H1 (cell line): ENCODE measurements around the gene PITX1. TPM values are rescaled to one million over a fixed set of nuclear protein-coding genes. Genes with fewer than 3 reads are reported as not detected.

Experiments
- CTCF ChIA-PET: fragments of 300-600 bp; sonication (Branson Sonifier 250); formaldehyde crosslinking; loops from one replicate; lab custom pipeline; 2021; ENCODE audit not compliant: partially characterized antibody; lab: Charles Lee
- POLR2A ChIA-PET: fragments of 300-600 bp; sonication (Branson Sonifier 250); formaldehyde crosslinking; loops from one replicate; lab custom pipeline; 2021; ENCODE audit warnings: inconsistent platforms; ENCODE audit not compliant: partially characterized antibody; lab: Charles Lee
- DNase-seq, 2 experiments: peaks; one replicate each; pipeline versions ENCODE4 v3.0.0 to v3.0.0-alpha.2; 2010 to 2022; ENCODE audit warnings: low spot score in 2 of 2, low read depth in 1 of 2, mixed read lengths in 1 of 2
- FAIRE-seq: peaks from 2 replicates; lab custom pipeline; 2011; peaks lifted over from hg19 to GRCh38; lab: Jason Lieb, UNC
- H2AFZ ChIP-seq: 2 replicates; pipeline ENCODE4 v1.8.1; 2012; ENCODE audit warnings: low read length, inconsistent platforms
- H2AK5ac ChIP-seq: 2 replicates; pipeline ENCODE4 v1.6.1; 2013; ENCODE audit warnings: low read depth, low read length
- H2BK120ac ChIP-seq: replicated peaks from 2 replicates; pipeline ENCODE3; 2013; ENCODE audit warnings: low read depth, low read length, inconsistent platforms
- H2BK12ac ChIP-seq: 2 replicates; pipeline ENCODE4 v1.6.1; 2013; ENCODE audit warnings: low read depth, low read length
- H2BK15ac ChIP-seq: 2 replicates; pipeline ENCODE4 v1.6.1; 2013; ENCODE audit warnings: low read length
- H2BK20ac ChIP-seq: 2 replicates; pipeline ENCODE4 v1.6.1; 2013; ENCODE audit warnings: low read length
- H2BK5ac ChIP-seq: 2 replicates; pipeline ENCODE4 v1.6.1; 2013; ENCODE audit warnings: low read depth, low read length
- H3K14ac ChIP-seq: 2 replicates; pipeline ENCODE4 v1.6.1; 2013; ENCODE audit warnings: inconsistent platforms; ENCODE audit not compliant: insufficient read length
- H3K18ac ChIP-seq: 2 replicates; pipeline ENCODE4 v1.6.1; 2013; ENCODE audit warnings: low read length; ENCODE audit errors: extremely low read depth
- H3K23ac ChIP-seq: 2 replicates; pipeline ENCODE4 v1.6.1; 2013; ENCODE audit warnings: inconsistent platforms; ENCODE audit not compliant: insufficient read length
- H3K23me2 ChIP-seq: 2 replicates; pipeline ENCODE4 v1.6.1; 2013; ENCODE audit warnings: low read depth, low read length
- H3K27ac ChIP-seq: 2 replicates; pipeline ENCODE4 v1.6.1; 2011; ENCODE audit warnings: low read depth, low read length, inconsistent platforms
- H3K27me3 ChIP-seq, 4 experiments: replicated peaks in 1 of 4; 1 replicate in 1 of 4; 2 replicates in 3 of 4; pipeline versions ENCODE4 v1.6.1 to v1.8.1; 2011 to 2013; ENCODE audit warnings: low read length in 3 of 4, mild to moderate bottlenecking in 3 of 4, inconsistent platforms in 2 of 4, mixed read lengths in 2 of 4, moderate library complexity in 1 of 4; ENCODE audit not compliant: control insufficient read depth in 3 of 4, insufficient read depth in 3 of 4; ENCODE audit errors: extremely low read depth in 1 of 4
- H3K36me3 ChIP-seq, 4 experiments: 2 replicates each; pipeline versions ENCODE4 v1.6.1 to v1.8.1; 2011 to 2013; ENCODE audit warnings: mild to moderate bottlenecking in 4 of 4, low read length in 3 of 4, moderate library complexity in 2 of 4, control low read depth in 1 of 4, inconsistent platforms in 1 of 4; ENCODE audit not compliant: insufficient read depth in 4 of 4, control insufficient read depth in 2 of 4
- H3K4ac ChIP-seq: replicated peaks from 2 replicates; pipeline ENCODE3; 2013; ENCODE audit warnings: low read length, low read depth, mixed read lengths, inconsistent platforms; ENCODE audit not compliant: insufficient read length
- H3K4me1 ChIP-seq, 4 experiments: replicated peaks in 1 of 4; 1 replicate in 1 of 4; 2 replicates in 3 of 4; pipeline versions ENCODE4 v1.6.1 to v1.8.1; 2011 to 2013; ENCODE audit warnings: low read length in 3 of 4, inconsistent platforms in 2 of 4, mixed read lengths in 1 of 4; ENCODE audit not compliant: insufficient read depth in 4 of 4, control insufficient read depth in 3 of 4
- H3K4me2 ChIP-seq, 2 experiments: 2 replicates each; pipeline versions ENCODE4 v1.6.1 to v1.8.1; 2011 to 2013; ENCODE audit warnings: low read depth in 2 of 2, low read length in 2 of 2, control low read depth in 1 of 2, inconsistent platforms in 1 of 2, mild to moderate bottlenecking in 1 of 2; ENCODE audit not compliant: insufficient read depth in 1 of 2
- H3K4me3 ChIP-seq, 4 experiments: fragments of 200-600, 300-600 bp in 1 of 4; sonication (generic), shearing (Covaris generic), sonication (Bioruptor Twin) in 1 of 4; 2 replicates each; pipeline versions ENCODE4 v1.5.1 to v1.8.1; 2011 to 2016; ENCODE audit warnings: low read length in 4 of 4, low read depth in 3 of 4, control low read depth in 2 of 4, inconsistent platforms in 2 of 4, mild to moderate bottlenecking in 2 of 4, mixed read lengths in 1 of 4, moderate library complexity in 1 of 4; ENCODE audit not compliant: insufficient read depth in 2 of 4; ENCODE audit errors: extremely low read depth in 1 of 4
- H3K56ac ChIP-seq: replicated peaks from 2 replicates; pipeline ENCODE3; 2013; ENCODE audit warnings: low read depth, mild to moderate bottlenecking, mixed read lengths, low read length, inconsistent platforms; ENCODE audit not compliant: insufficient read length
- H3K79me1 ChIP-seq: 2 replicates; pipeline ENCODE4 v1.6.1; 2013; ENCODE audit warnings: low read depth, low read length, control low read depth
- H3K79me2 ChIP-seq, 2 experiments: 2 replicates each; pipeline versions ENCODE4 v1.6.1 to v1.8.1; 2012 to 2013; ENCODE audit warnings: low read length in 2 of 2, mild to moderate bottlenecking in 2 of 2, inconsistent platforms in 1 of 2; ENCODE audit not compliant: insufficient read depth in 2 of 2, control insufficient read depth in 1 of 2
- H3K9ac ChIP-seq, 4 experiments: replicated peaks in 1 of 4; 1 replicate in 1 of 4; 2 replicates in 3 of 4; pipeline versions ENCODE4 v1.6.1 to v1.8.1; 2011 to 2013; ENCODE audit warnings: low read depth in 3 of 4, low read length in 3 of 4, control low read depth in 2 of 4, mild to moderate bottlenecking in 2 of 4, moderate library complexity in 2 of 4, inconsistent platforms in 1 of 4; ENCODE audit errors: extremely low read depth in 1 of 4
- H3K9me3 ChIP-seq, 2 experiments: 2 replicates each; pipeline versions ENCODE4 v1.6.1 to v1.8.1; 2012 to 2013; ENCODE audit warnings: mild to moderate bottlenecking in 2 of 2, moderate library complexity in 2 of 2, control low read depth in 1 of 2, inconsistent platforms in 1 of 2, low read depth in 1 of 2, low read length in 1 of 2, mixed read lengths in 1 of 2; ENCODE audit not compliant: insufficient read depth in 2 of 2
- H4K20me1 ChIP-seq, 2 experiments: replicated peaks in 1 of 2; 2 replicates each; pipeline versions ENCODE3 to v1.8.1; 2011 to 2013; ENCODE audit warnings: inconsistent platforms in 2 of 2, low read length in 2 of 2, mild to moderate bottlenecking in 1 of 2; ENCODE audit not compliant: insufficient read depth in 2 of 2, control insufficient read depth in 1 of 2
- H4K5ac ChIP-seq: 2 replicates; pipeline ENCODE4 v1.6.1; 2013; ENCODE audit warnings: low read length, low read depth, mixed read lengths, inconsistent platforms; ENCODE audit not compliant: insufficient read length
- H4K8ac ChIP-seq: 2 replicates; pipeline ENCODE4 v1.8.0; 2013; ENCODE audit warnings: mild to moderate bottlenecking, moderate library complexity, low read length, inconsistent platforms; ENCODE audit not compliant: insufficient read depth; ENCODE audit errors: extremely low read depth
- H4K91ac ChIP-seq: replicated peaks from 2 replicates; pipeline ENCODE3; 2013; ENCODE audit warnings: low read length, mixed read lengths, inconsistent platforms; ENCODE audit not compliant: insufficient read length
- CBX8 ChIP-seq: fragments of 300-800, 300-1000 bp; sonication (generic); IDR thresholded peaks from 2 replicates; pipeline ENCODE4 v1.7.1; 2016; ENCODE audit warnings: low read depth, low read length, borderline replicate concordance
- EP300 ChIP-seq, 2 experiments: IDR thresholded peaks; 1 replicate in 1 of 2; 2 replicates in 1 of 2; pipeline ENCODE4 v1.6.1; 2011 to 2012; ENCODE audit warnings: low read depth in 2 of 2, low read length in 2 of 2, mild to moderate bottlenecking in 2 of 2, borderline replicate concordance in 1 of 2, inconsistent platforms in 1 of 2, moderate library complexity in 1 of 2
- GABPA ChIP-seq: IDR thresholded peaks from 2 replicates; pipeline ENCODE4 v1.6.1; 2011; ENCODE audit warnings: mild to moderate bottlenecking, low read length, moderate library complexity, borderline replicate concordance; ENCODE audit not compliant: insufficient read depth
- HDAC6 ChIP-seq: IDR thresholded peaks from one replicate; pipeline ENCODE4 v1.7.1; 2012; ENCODE audit warnings: low read depth, mild to moderate bottlenecking, inconsistent platforms, low read length, moderate library complexity
- PHF8 ChIP-seq: fragments of 200-600 bp; sonication (generic); conservative IDR thresholded peaks from 2 replicates; pipeline ENCODE4 v1.7.1; 2012; ENCODE audit warnings: low read depth, mild to moderate bottlenecking, inconsistent platforms, low read length, moderate library complexity
- SAP30 ChIP-seq: fragments of 300-600 bp; sonication (generic); IDR thresholded peaks from 2 replicates; pipeline ENCODE4 v1.7.1; 2012; ENCODE audit warnings: low read length, moderate library complexity, mild to moderate bottlenecking, inconsistent platforms; ENCODE audit not compliant: insufficient read depth, insufficient replicate concordance
- WGBS, 2 experiments: shearing (Covaris generic) in 1 of 2; methylation state at CpG; one replicate each; pipeline versions ENCODE4 v1.1.6 to v1.1.7; 2013 to 2015; ENCODE audit warnings: low lambda C conversion rate in 2 of 2, mixed read lengths in 2 of 2, inconsistent platforms in 1 of 2, low coverage in 1 of 2, missing lambda C conversion rate in 1 of 2; ENCODE audit not compliant: insufficient replicate concordance in 2 of 2, insufficient coverage in 1 of 2, insufficient read length in 1 of 2; ENCODE audit errors: extremely low coverage in 1 of 2, missing lambda C conversion rate in 1 of 2; 5-methylcytosine and 5-hydroxymethylcytosine counted together
- polyA plus RNA-seq, 7 experiments: library from polyadenylated mRNA; depleted of rRNA in 3 of 7; stranded (reverse) in 5 of 7; unstranded in 2 of 7; fragments of >200 nt in 5 of 7; fragments of 200-250 nt in 2 of 7; gene quantifications; 1 replicate in 5 of 7; 2 replicates in 1 of 7; 4 replicates in 1 of 7; pipeline versions ENCODE4 v1.2.1 to v1.2.3, GENCODE V29; 2011 to 2013; ENCODE audit warnings: missing spikeins in 2 of 7, mixed read lengths in 2 of 7
- total RNA-seq: library from RNA; stranded (reverse); fragmentation: NEBNext Ultra II Directional; extraction: Animal tissue kit (Norgen Biotek cat#: 25700); gene quantifications from 2 replicates; pipeline ENCODE4 v1.2.1, GENCODE V29; 2021
- TF ChIP-seq, protein P1 (sequence below): IDR thresholded peaks from 2 replicates; pipeline ENCODE4 v1.6.1; 2011; ENCODE audit warnings: low read length, improper control_type of control experiment
- TF ChIP-seq, protein P2 (sequence below), 3 experiments: IDR thresholded peaks; 1 replicate in 2 of 3; 2 replicates in 1 of 3; pipeline versions ENCODE4 v1.5.1 to v1.6.1; 2011; ENCODE audit warnings: low read length in 3 of 3, mild to moderate bottlenecking in 3 of 3, inconsistent platforms in 2 of 3, low read depth in 1 of 3, moderate library complexity in 1 of 3; ENCODE audit not compliant: insufficient read depth in 1 of 3; ENCODE audit errors: control extremely low read depth in 1 of 3

PITX1 gene
- total and polyA plus RNA-seq, 2 of the 8 experiments (the other 6 are each of a cell fraction or from before 2014, with no cell fraction given) = 0.03 TPM; not detected in 1

DNA sequence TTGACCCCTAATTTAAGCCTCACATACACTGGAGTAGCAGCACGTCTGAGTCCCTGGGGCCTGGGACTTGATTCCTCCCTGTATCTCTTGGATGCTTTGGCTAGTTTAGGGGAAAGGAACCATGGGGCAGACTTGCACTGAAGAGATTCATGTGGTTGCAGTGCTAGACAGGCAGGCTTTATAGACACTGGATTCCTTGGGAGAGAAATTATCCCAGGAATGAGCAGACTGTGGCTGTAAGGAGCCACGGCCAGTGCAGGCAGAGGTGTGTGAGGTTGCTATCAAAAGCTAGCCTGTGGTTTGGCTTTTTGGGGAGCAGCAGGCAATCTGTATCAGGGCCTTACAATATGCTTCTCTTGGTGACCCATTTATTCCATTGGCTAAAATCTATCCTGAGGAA lies 20.5 kb upstream of the PITX1 start:
- no peak overlapping the region for H3K4ac ChIP-seq

More for the DNA sequence above, 20.5 kb upstream of the PITX1 start:
- 93% methylated on average over 2 of the region's 2 CpGs; no CpG with 5 or more reads in 1 of the 2 experiments for WGBS, 2 experiments
- Histone ChIP-seq H3K14ac (no peak overlapping the region), H2BK5ac (no peak overlapping the region), H2BK15ac (no peak overlapping the region), H3K27me3 (peaks cover 22 to 48% (median 39%) of the 10 kb centered on the region in 4 experiments), H2BK12ac (no peak overlapping the region), H3K79me2 (no peaks in the 10 kb centered on the region), H3K4me1 (peaks cover 0 to 5% (median under 1%) of the 10 kb centered on the region in 4 experiments; a peak in 3 of 7 replicates), H3K4me2 (no peak overlapping the region), H3K27ac (no peak overlapping the region), H4K8ac (no peak overlapping the region), H2BK120ac (no peak overlapping the region), H3K23me2 (peaks cover 7% of the 10 kb centered on the region; the same call in 1 of the 2 replicates), H3K4me3 (no peak overlapping the region), H3K56ac (no peak overlapping the region), H2AK5ac (no peak overlapping the region), H2BK20ac (no peak overlapping the region), H3K18ac (no peak overlapping the region), H3K23ac (no peak overlapping the region), H4K20me1 (no peaks in the 10 kb centered on the region), H4K91ac (no peak overlapping the region), H2AFZ (no peak overlapping the region), H3K9ac (no peak overlapping the region), H4K5ac (no peak overlapping the region), H3K79me1 (no peaks in the 10 kb centered on the region), H3K36me3 (no peaks in the 10 kb centered on the region), H3K9me3 (no peaks in the 10 kb centered on the region)
- FAIRE-seq (no peak), DNase-seq (no peak)
- ChIA-PET CTCF (interaction anchor here (1.4 kb wide), 1 partner anchor 18 kb away, joined by 3 read pairs; no protein-coding TSS in a partner anchor), POLR2A (no interaction called here)
- TF ChIP-seq GABPA = no peak
- TF ChIP-seq PHF8 = no peak
- TF ChIP-seq, protein P1, sequence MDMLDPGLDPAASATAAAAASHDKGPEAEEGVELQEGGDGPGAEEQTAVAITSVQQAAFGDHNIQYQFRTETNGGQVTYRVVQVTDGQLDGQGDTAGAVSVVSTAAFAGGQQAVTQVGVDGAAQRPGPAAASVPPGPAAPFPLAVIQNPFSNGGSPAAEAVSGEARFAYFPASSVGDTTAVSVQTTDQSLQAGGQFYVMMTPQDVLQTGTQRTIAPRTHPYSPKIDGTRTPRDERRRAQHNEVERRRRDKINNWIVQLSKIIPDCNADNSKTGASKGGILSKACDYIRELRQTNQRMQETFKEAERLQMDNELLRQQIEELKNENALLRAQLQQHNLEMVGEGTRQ = no peak
- TF ChIP-seq SAP30 = no peak
- no peak for TF ChIP-seq EP300 (IDR thresholded peaks at IDR 0.05; ENCODE audit: borderline replicate concordance in 1 of 2, low read depth in 2 of 2, low read length in 2 of 2)
- no peak for TF ChIP-seq CBX8
- no peak for TF ChIP-seq HDAC6
- TF ChIP-seq, protein P2, sequence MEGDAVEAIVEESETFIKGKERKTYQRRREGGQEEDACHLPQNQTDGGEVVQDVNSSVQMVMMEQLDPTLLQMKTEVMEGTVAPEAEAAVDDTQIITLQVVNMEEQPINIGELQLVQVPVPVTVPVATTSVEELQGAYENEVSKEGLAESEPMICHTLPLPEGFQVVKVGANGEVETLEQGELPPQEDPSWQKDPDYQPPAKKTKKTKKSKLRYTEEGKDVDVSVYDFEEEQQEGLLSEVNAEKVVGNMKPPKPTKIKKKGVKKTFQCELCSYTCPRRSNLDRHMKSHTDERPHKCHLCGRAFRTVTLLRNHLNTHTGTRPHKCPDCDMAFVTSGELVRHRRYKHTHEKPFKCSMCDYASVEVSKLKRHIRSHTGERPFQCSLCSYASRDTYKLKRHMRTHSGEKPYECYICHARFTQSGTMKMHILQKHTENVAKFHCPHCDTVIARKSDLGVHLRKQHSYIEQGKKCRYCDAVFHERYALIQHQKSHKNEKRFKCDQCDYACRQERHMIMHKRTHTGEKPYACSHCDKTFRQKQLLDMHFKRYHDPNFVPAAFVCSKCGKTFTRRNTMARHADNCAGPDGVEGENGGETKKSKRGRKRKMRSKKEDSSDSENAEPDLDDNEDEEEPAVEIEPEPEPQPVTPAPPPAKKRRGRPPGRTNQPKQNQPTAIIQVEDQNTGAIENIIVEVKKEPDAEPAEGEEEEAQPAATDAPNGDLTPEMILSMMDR (IDR thresholded peaks at IDR 0.05; ENCODE audit: control extremely low read depth in 1 of 3, insufficient read depth in 1 of 3, low read depth in 1 of 3, low read length in 3 of 3) = no peak
